HepG2 (cell line): ENCODE data around the gene OSBPL9. TPM values are rescaled to one million over a fixed set of nuclear protein-coding genes. Genes with fewer than 3 reads are reported as not detected.

Source experiments
- ATAC-seq: fragments of 200-7000 bp; cut with Tn5 transposase; 3 replicates; pipeline ENCODE4 v1.9.1; 2020; ENCODE audit warnings: mild to moderate bottlenecking, moderate library complexity
- BruUV-seq: library from RNA; stranded (reverse); fragments of 400-500 nt; replicated peaks from 2 replicates; lab custom pipeline; 2021; lab: Mats Ljungman, UMichigan
- CTCF ChIA-PET: fragments of 300-600 bp; formaldehyde crosslinking; extraction: SDS; loops from one replicate; lab custom pipeline; 2021; ENCODE audit warnings: low total read pairs, inconsistent platforms, low intra/inter-chr PET ratio; lab: Yijun Ruan, JAX
- POLR2A ChIA-PET: fragments of 350-600 bp; sonication (Branson Sonifier 250); formaldehyde crosslinking; loops from one replicate; lab custom pipeline; 2020; ENCODE audit warnings: antibody characterized with exemption, inconsistent platforms; lab: Yijun Ruan, JAX
- DNase-seq: peaks from one replicate; pipeline ENCODE4 v3.0.0-alpha.2; 2015; ENCODE audit warnings: low spot score
- FAIRE-seq: peaks from 3 replicates; lab custom pipeline; 2011; peaks lifted over from hg19 to GRCh38; lab: Jason Lieb, UNC
- H2AFZ ChIP-seq: one replicate; pipeline ENCODE4 v1.6.1; 2011; ENCODE audit warnings: low read length, inconsistent platforms
- H3K27ac ChIP-seq: fragments of 300-600 bp; 3 replicates; pipeline ENCODE4 v1.8.0; 2011; ENCODE audit warnings: mixed run types, mild to moderate bottlenecking, mixed read lengths, low read length, inconsistent platforms; ENCODE audit not compliant: insufficient read depth; ENCODE audit errors: extremely low read length
- H3K27me3 ChIP-seq, 2 experiments: fragments of 200-600 bp in 1 of 2; 2 replicates in 1 of 2; 3 replicates in 1 of 2; pipeline versions ENCODE4 v1.6.0 to v1.8.0; 2011; ENCODE audit warnings: low read length in 2 of 2, mild to moderate bottlenecking in 2 of 2, moderate library complexity in 2 of 2, inconsistent platforms in 1 of 2; ENCODE audit not compliant: insufficient read depth in 2 of 2, control insufficient read depth in 1 of 2
- H3K36me3 ChIP-seq, 2 experiments: fragments of 200-600 bp in 1 of 2; replicated peaks in 1 of 2; 2 replicates in 1 of 2; 3 replicates in 1 of 2; pipeline versions ENCODE4 v1.5.1 to v1.8.0; 2011; ENCODE audit warnings: low read length in 2 of 2, inconsistent platforms in 1 of 2; ENCODE audit not compliant: insufficient read depth in 2 of 2, control insufficient read depth in 1 of 2
- H3K4me1 ChIP-seq: 2 replicates; pipeline ENCODE4 v1.5.1; 2012; ENCODE audit warnings: low read length, inconsistent platforms; ENCODE audit not compliant: insufficient read depth
- H3K4me2 ChIP-seq: 2 replicates; pipeline ENCODE4 v1.6.0; 2011; ENCODE audit warnings: low read depth, low read length, inconsistent platforms
- H3K4me3 ChIP-seq, 3 experiments: fragments of 200-600 bp in 1 of 3; sonication (generic), shearing (Covaris generic) in 1 of 3; replicated peaks in 1 of 3; 2 replicates each; pipeline ENCODE4 v1.5.1; 2011 to 2016; ENCODE audit warnings: low read length in 3 of 3, inconsistent platforms in 2 of 3, low read depth in 2 of 3, mild to moderate bottlenecking in 2 of 3, control low read depth in 1 of 3, mixed read lengths in 1 of 3; ENCODE audit not compliant: insufficient read depth in 1 of 3
- H3K79me2 ChIP-seq: one replicate; pipeline ENCODE4 v1.6.1; 2011; ENCODE audit warnings: low read length, inconsistent platforms; ENCODE audit not compliant: insufficient read depth
- H3K9ac ChIP-seq: 2 replicates; pipeline ENCODE4 v1.6.0; 2011; ENCODE audit warnings: mild to moderate bottlenecking, low read depth, low read length, inconsistent platforms; ENCODE audit not compliant: insufficient read depth
- H3K9me3 ChIP-seq: 2 replicates; pipeline ENCODE4 v1.5.1; 2012; ENCODE audit warnings: mild to moderate bottlenecking, low read length
- H4K20me1 ChIP-seq: 2 replicates; pipeline ENCODE4 v1.6.0; 2011; ENCODE audit warnings: inconsistent platforms, mild to moderate bottlenecking, low read length, moderate library complexity; ENCODE audit not compliant: insufficient read depth
- CCAR2 ChIP-seq: fragments of 200-400 bp; formaldehyde crosslinking; optimal IDR thresholded peaks from 2 replicates; pipeline ENCODE3; 2018; ENCODE audit warnings: low read depth, mild to moderate bottlenecking, low read length, moderate library complexity
- EZH2 ChIP-seq: conservative IDR thresholded peaks from 2 replicates; pipeline ENCODE4 v1.6.1; 2012; ENCODE audit warnings: mild to moderate bottlenecking, low read depth, low read length, moderate library complexity
- GMEB1 ChIP-seq: sonication (generic); formaldehyde crosslinking; IDR thresholded peaks from 2 replicates; pipeline ENCODE4 v1.5.1; 2020; ENCODE audit warnings: missing genetic modification reagents, mild to moderate bottlenecking, borderline replicate concordance
- GPN1 ChIP-seq: sonication (generic); formaldehyde crosslinking; IDR thresholded peaks from 2 replicates; pipeline ENCODE4 v1.5.1; 2020; ENCODE audit warnings: missing genetic modification reagents, borderline replicate concordance
- HDAC6 ChIP-seq: fragments of 200-600 bp; sonication (generic); IDR thresholded peaks from 2 replicates; pipeline ENCODE4 v1.7.0; 2017; ENCODE audit warnings: mild to moderate bottlenecking, antibody characterized with exemption, low read length, low read depth
- PRPF4 ChIP-seq: fragments of 200-400 bp; formaldehyde crosslinking; IDR thresholded peaks from 2 replicates; pipeline ENCODE4 v1.6.1; 2016; ENCODE audit warnings: low read length, low read depth; ENCODE audit not compliant: poor library complexity, severe bottlenecking
- RARA ChIP-seq: IDR thresholded peaks from 2 replicates; pipeline ENCODE4 v1.6.1; 2016; ENCODE audit warnings: missing genetic modification reagents, missing compliant biosample characterization
- REXO4 ChIP-seq: sonication (generic); formaldehyde crosslinking; IDR thresholded peaks from 2 replicates; pipeline ENCODE4 v1.8.0; 2022; ENCODE audit warnings: missing genetic modification reagents, mild to moderate bottlenecking, borderline replicate concordance
- SRF ChIP-seq: IDR thresholded peaks from 2 replicates; pipeline ENCODE4 v1.6.1; 2011; ENCODE audit warnings: mild to moderate bottlenecking, low read depth, low read length, moderate library complexity
- ZBTB33 ChIP-seq: sonication (generic); formaldehyde crosslinking; IDR thresholded peaks from 2 replicates; pipeline ENCODE4 v1.4.0; 2020; ENCODE audit warnings: missing genetic modification reagents
- ZNF207 ChIP-seq: fragments of 450-650 bp; IDR thresholded peaks from 2 replicates; pipeline ENCODE4 v1.6.1; 2016; ENCODE audit warnings: antibody characterized with exemption, borderline replicate concordance
- ZNF253 ChIP-seq: sonication (generic); formaldehyde crosslinking; IDR thresholded peaks from 2 replicates; pipeline ENCODE4 v1.8.0; 2022; ENCODE audit warnings: mild to moderate bottlenecking, missing genetic modification reagents, borderline replicate concordance
- ZNF546 ChIP-seq: sonication (generic); formaldehyde crosslinking; conservative IDR thresholded peaks from 2 replicates; pipeline ENCODE4 v1.8.1; 2023; ENCODE audit warnings: mild to moderate bottlenecking, missing genetic modification reagents
- ZNF577 ChIP-seq: sonication (generic); formaldehyde crosslinking; IDR thresholded peaks from 2 replicates; pipeline ENCODE4 v1.4.0; 2020; ENCODE audit warnings: mild to moderate bottlenecking, low read depth, missing genetic modification reagents, borderline replicate concordance
- ZNF614 ChIP-seq: IDR thresholded peaks from 2 replicates; pipeline ENCODE4 v1.6.1; 2018; ENCODE audit warnings: missing biosample characterization, missing genetic modification reagents, inconsistent platforms, borderline replicate concordance
- ZNF616 ChIP-seq: sonication (generic); formaldehyde crosslinking; IDR thresholded peaks from 2 replicates; pipeline ENCODE4 v1.5.0; 2020; ENCODE audit warnings: low read depth, mild to moderate bottlenecking, missing genetic modification reagents
- ZNF879 ChIP-seq: sonication (generic); formaldehyde crosslinking; IDR thresholded peaks from 2 replicates; pipeline ENCODE4 v1.8.1; 2023; ENCODE audit warnings: missing genetic modification reagents
- WGBS: methylation state at CpG from one replicate; pipeline ENCODE4 v1.1.6; 2017; ENCODE audit warnings: low lambda C conversion rate; 5-methylcytosine and 5-hydroxymethylcytosine counted together
- in situ Hi-C: cut with HindIII; loops from 2 replicates; pipeline ENCODE4 v1.10.0; 2017; ENCODE audit warnings: low pct_unique_long_range_greater_than_20kb; ENCODE audit not compliant: extremely low pct_ligation_motif_present
- intact Hi-C: fragments of 100-400 bp; cut with micrococcal nuclease; formaldehyde crosslinking; loops from one replicate; pipeline ENCODE4 v1.10.0; 2022; ENCODE audit not compliant: unreplicated experiment
- polyA plus RNA-seq, 8 experiments: library from polyadenylated mRNA; depleted of rRNA in 3 of 8; stranded (reverse) in 7 of 8; unstranded in 1 of 8; fragments of >200 nt; fragmentation: Illumina TruSeq in 4 of 8; extraction: Trizol in 4 of 8; gene quantifications; 2 replicates each; pipeline versions ENCODE4 v1.2.1 to v1.2.3, GENCODE V29; 2011 to 2016; ENCODE audit warnings: low read depth in 4 of 8, missing spikeins in 1 of 8, mixed read lengths in 1 of 8; ENCODE audit not compliant: insufficient read depth in 1 of 8
- total RNA-seq, 5 experiments: library from RNA; depleted of rRNA; stranded (reverse); fragments of >200 nt; fragmentation: Illumina TruSeq; extraction: Trizol; gene quantifications; 2 replicates each; pipeline ENCODE4 v1.2.3, GENCODE V29; 2016; ENCODE audit warnings: low read depth in 1 of 5

OSBPL9 gene
- total and polyA plus RNA-seq, 2 of the 13 experiments (the other 11 are each of a cell fraction or from before 2014, with no cell fraction given), result 83.6 to 142 TPM

GRCh38 chr1:51728611-51729155, 111.8 kb downstream of the OSBPL9 start (continued):
- TF ChIP-seq SRF, result no peak
- TF ChIP-seq ZBTB33 (CRISPR knock-in tag), result peak; percentile 30; the same call in 1 of the 2 replicates
- no peak for TF ChIP-seq ZNF207

GRCh38 chr1:51729156-51729823, 112.4 kb downstream of the OSBPL9 start:
- DNase-seq (peak; percentile 95), FAIRE-seq (peak; percentile 77), ATAC-seq (peak; percentile 97)
- H3K4me1 ChIP-seq, result peaks cover 52% of the 10 kb centered on the region
- BruUV-seq, result no TSS peak
- H3K4me3 ChIP-seq, result peak overlapping the region; percentile 85 to 89 (median 87)
- no peaks in the 10 kb centered on the region for H3K9me3 ChIP-seq
- POLR2A ChIA-PET, result interaction anchor here (0.6 to 2.4 kb wide), 15 partner anchors 9 to 351 kb away, joined by 3 to 24 read pairs (median 4); no protein-coding TSS in a partner anchor
- CTCF ChIA-PET, result no interaction called here
- H2AFZ ChIP-seq, result no peak overlapping the region
- intact Hi-C loops (loop anchor here (1.0 kb wide), 1 partner anchor 39 kb away; no protein-coding TSS in a partner anchor), in situ Hi-C loops (loop anchor here (5.0 kb wide), 1 partner anchor 37 kb away; no protein-coding TSS in a partner anchor)
- H3K36me3 ChIP-seq, result no peaks in the 10 kb centered on the region
- H3K79me2 ChIP-seq, result peaks cover 44% of the 10 kb centered on the region
- H3K27ac ChIP-seq, result peak overlapping the region; percentile 88
- peak overlapping the region; percentile 89 for H3K4me2 ChIP-seq
- H4K20me1 ChIP-seq, result peaks cover 18% of the 10 kb centered on the region
- peak overlapping the region; percentile 91 for H3K9ac ChIP-seq
- 1% methylated on average over 18 of the region's 53 CpGs for WGBS
- no peaks in the 10 kb centered on the region; a peak in 1 of 5 replicates for H3K27me3 ChIP-seq
- TF ChIP-seq EZH2, result no peak
- no peak for TF ChIP-seq GPN1 (CRISPR knock-in tag)
- no peak for TF ChIP-seq ZNF879
- TF ChIP-seq PRPF4, result no peak
- TF ChIP-seq ZNF616, result no peak
- TF ChIP-seq RARA (CRISPR knock-in tag), result no peak
- no peak for TF ChIP-seq ZNF577 (CRISPR knock-in tag)
- TF ChIP-seq REXO4 (CRISPR knock-in tag), result no peak
- no peak for TF ChIP-seq CCAR2
- TF ChIP-seq ZNF253 (CRISPR knock-in tag), result no peak
- no peak for TF ChIP-seq HDAC6
- TF ChIP-seq ZNF614 (CRISPR knock-in tag), result no peak; the same call in 1 of the 2 replicates
- TF ChIP-seq ZNF546 (CRISPR knock-in tag), result 0 out of 2 replicates have a peak, but pooled peaks have one; percentile 30
- TF ChIP-seq GMEB1 (CRISPR knock-in tag), result peak; percentile 49; the same call in 1 of the 2 replicates
